ENCODE data around the gene CES1.
"Not testable (repeated sequence)": the region's sequence is repeated elsewhere in the genome, so short reads cannot be mapped to it uniquely, and the experiment has no call there.

Gene CES1

GRCh38 chr16:55834049-55834448, 1.2 kb upstream of the CES1 start:
- H3K4me3 ChIP-seq (ENCODE audit: low read depth, low read length) = no peak overlapping the region
- DNase-seq (ENCODE audit: low read depth) = peak; percentile 10

GRCh38 chr16:55832425-55832772, 497 bp downstream of the CES1 start:
- no peak for DNase-seq (ENCODE audit: low read depth)
- no peak overlapping the region for H3K4me3 ChIP-seq (ENCODE audit: low read depth, low read length)

More at GRCh38 chr16:55834049-55834448, 1.2 kb upstream of the CES1 start:
- no peak for TF ChIP-seq CTCF (IDR thresholded peaks at IDR 0.05; ENCODE audit: low read depth, low read length, missing control alignments)

GRCh38 chr16:55830658-55831294, 2.1 kb downstream of the CES1 start:
- no peak overlapping the region for H3K4me3 ChIP-seq (ENCODE audit: low read depth, low read length)
- no peak for DNase-seq (ENCODE audit: low read depth)
- no peak for TF ChIP-seq CTCF (IDR thresholded peaks at IDR 0.05; ENCODE audit: low read depth, low read length, missing control alignments)

More at GRCh38 chr16:55832425-55832772, 497 bp downstream of the CES1 start:
- TF ChIP-seq CTCF (IDR thresholded peaks at IDR 0.05; ENCODE audit: low read depth, low read length, missing control alignments) = no peak

- DNase-seq (ENCODE audit: low read depth); H3K4me3 ChIP-seq (ENCODE audit: low read depth, low read length): not testable (repeated sequence)
These were observed 3.7 kb downstream of the CES1 start for GRCh38 chr16:55829232-55829631.

GRCh38 chr16:55828680-55829079, 4.2 kb downstream of the CES1 start:
- no peak for DNase-seq (ENCODE audit: low read depth)
- no peak for TF ChIP-seq CTCF (IDR thresholded peaks at IDR 0.05; ENCODE audit: low read depth, low read length, missing control alignments)

GRCh38 chr16:55825115-55825728, 7.7 kb downstream of the CES1 start:
- TF ChIP-seq CTCF (IDR thresholded peaks at IDR 0.05; ENCODE audit: low read depth, low read length, missing control alignments) = no peak
- no peak overlapping the region for H3K4me3 ChIP-seq (ENCODE audit: low read depth, low read length)
- no peak for DNase-seq (ENCODE audit: low read depth)

More at GRCh38 chr16:55828680-55829079, 4.2 kb downstream of the CES1 start:
- no peak overlapping the region for H3K4me3 ChIP-seq (ENCODE audit: low read depth, low read length)

- DNase-seq (ENCODE audit: low read depth) = no peak
- TF ChIP-seq CTCF (IDR thresholded peaks at IDR 0.05; ENCODE audit: low read depth, low read length, missing control alignments) = no peak
- H3K4me3 ChIP-seq (ENCODE audit: low read depth, low read length) = no peak overlapping the region
These were observed 8.4 kb downstream of the CES1 start for GRCh38 chr16:55824473-55825000.
